ENCODE data around the gene METTL15. TPM values are rescaled to one million over a fixed set of nuclear protein-coding genes. Genes with fewer than 3 reads are reported as not detected.

Gene METTL15
- total and polyA plus RNA-seq, 2 of the 8 experiments (the other 6 are each of a cell fraction or from before 2014, with no cell fraction given): 5.4 to 10.5 TPM

GRCh38 chr11:28099715-28100114, 8.5 kb upstream of the METTL15 start:
- Histone ChIP-seq H3K9me3 (ENCODE audit: insufficient read depth in 2 of 2, low read depth in 1 of 2, low read length in 1 of 2) (no peaks in the 10 kb centered on the region), H4K8ac (ENCODE audit: extremely low read depth, insufficient read depth, low read length) (no peak overlapping the region), H3K14ac (ENCODE audit: insufficient read length) (no peak overlapping the region), H2BK12ac (ENCODE audit: low read depth, low read length) (no peak overlapping the region), H2AK5ac (ENCODE audit: low read depth, low read length) (no peak overlapping the region), H2BK15ac (ENCODE audit: low read length) (no peak overlapping the region), H3K4me2 (ENCODE audit: insufficient read depth in 1 of 2, low read depth in 2 of 2, low read length in 2 of 2) (no peak overlapping the region), H3K79me2 (ENCODE audit: control insufficient read depth in 1 of 2, insufficient read depth in 2 of 2, low read length in 2 of 2) (peaks cover 0 to 69% of the 10 kb centered on the region in 2 experiments; a peak in 2 of 4 replicates), H3K79me1 (ENCODE audit: low read depth, low read length) (no peaks in the 10 kb centered on the region; the same call in 1 of the 2 replicates), H3K27me3 (replicated peaks in 1 of 4; ENCODE audit: control insufficient read depth in 3 of 4, extremely low read depth in 1 of 4, insufficient read depth in 3 of 4, low read length in 3 of 4) (no peaks in the 10 kb centered on the region), H3K9ac (replicated peaks in 1 of 4; ENCODE audit: extremely low read depth in 1 of 4, low read depth in 3 of 4, low read length in 3 of 4) (no peak overlapping the region), H4K5ac (ENCODE audit: insufficient read length, low read depth, low read length) (no peak overlapping the region), H3K18ac (ENCODE audit: extremely low read depth, low read length) (no peak overlapping the region), H3K36me3 (ENCODE audit: control insufficient read depth in 2 of 4, insufficient read depth in 4 of 4, low read length in 3 of 4) (peaks cover 0 to 10% (median 0%) of the 10 kb centered on the region in 4 experiments; a peak in 3 of 8 replicates), H3K56ac (replicated peaks; ENCODE audit: insufficient read length, low read depth, low read length) (no peak overlapping the region), H2AFZ (ENCODE audit: low read length) (no peak overlapping the region), H3K4ac (replicated peaks; ENCODE audit: insufficient read length, low read depth, low read length) (no peak overlapping the region), H2BK5ac (ENCODE audit: low read depth, low read length) (no peak overlapping the region), H4K20me1 (replicated peaks in 1 of 2; ENCODE audit: control insufficient read depth in 1 of 2, insufficient read depth in 2 of 2, low read length in 2 of 2) (no peaks in the 10 kb centered on the region), H2BK20ac (ENCODE audit: low read length) (no peak overlapping the region), H3K23me2 (ENCODE audit: low read depth, low read length) (no peaks in the 10 kb centered on the region), H2BK120ac (replicated peaks; ENCODE audit: low read depth, low read length) (no peak overlapping the region), H3K27ac (ENCODE audit: low read depth, low read length) (no peak overlapping the region), H3K4me3 (ENCODE audit: extremely low read depth in 1 of 4, insufficient read depth in 2 of 4, low read depth in 3 of 4, low read length in 4 of 4) (no peak overlapping the region), H3K23ac (ENCODE audit: insufficient read length) (no peak overlapping the region), H3K4me1 (replicated peaks in 1 of 4; ENCODE audit: control insufficient read depth in 3 of 4, insufficient read depth in 4 of 4, low read length in 3 of 4) (no peaks in the 10 kb centered on the region), H4K91ac (replicated peaks; ENCODE audit: insufficient read length, low read length) (no peak overlapping the region)
- ChIA-PET POLR2A (ENCODE audit: partially characterized antibody) (no interaction called here), CTCF (ENCODE audit: partially characterized antibody) (no interaction called here)
- FAIRE-seq: no peak
- no peak for DNase-seq (ENCODE audit: low read depth in 1 of 2, low spot score in 2 of 2)
- 77% methylated on average over 1 of the region's 1 CpG; no CpG with 5 or more reads in 1 of the 2 experiments for WGBS, 2 experiments (ENCODE audit: extremely low coverage in 1 of 2, insufficient coverage in 1 of 2, insufficient read length in 1 of 2, insufficient replicate concordance in 2 of 2, low coverage in 1 of 2, low lambda C conversion rate in 2 of 2, missing lambda C conversion rate in 1 of 2)
- no peak for TF ChIP-seq POU5F1 (IDR thresholded peaks at IDR 0.05; ENCODE audit: low read depth, low read length)
- TF ChIP-seq SP4 (IDR thresholded peaks at IDR 0.05; ENCODE audit: low read length): no peak
- TF ChIP-seq E2F6 (IDR thresholded peaks at IDR 0.05): no peak
- no peak for TF ChIP-seq JUND (IDR thresholded peaks at IDR 0.05; ENCODE audit: low read length)
- no peak for TF ChIP-seq CBX8 (IDR thresholded peaks at IDR 0.05; ENCODE audit: borderline replicate concordance, low read depth, low read length)
- no peak for TF ChIP-seq EZH2 (IDR thresholded peaks at IDR 0.05; ENCODE audit: low read depth, low read length, severe bottlenecking)
- no peak for TF ChIP-seq NANOG (IDR thresholded peaks at IDR 0.05; ENCODE audit: insufficient read depth, low read depth, low read length, poor library complexity, severe bottlenecking)
- no peak for TF ChIP-seq KDM5A (IDR thresholded peaks at IDR 0.05; ENCODE audit: low read length)
- no peak for TF ChIP-seq PHF8 (conservative IDR thresholded peaks at IDR 0.05; ENCODE audit: low read depth, low read length)
- TF ChIP-seq TAF7 (optimal IDR thresholded peaks at IDR 0.05; ENCODE audit: borderline replicate concordance, low read depth, low read length): no peak
- TF ChIP-seq SAP30 (IDR thresholded peaks at IDR 0.05; ENCODE audit: insufficient read depth, insufficient replicate concordance, low read length): no peak
- TF ChIP-seq HDAC6 (IDR thresholded peaks at IDR 0.05; ENCODE audit: low read depth, low read length): no peak
- no peak for TF ChIP-seq NRF1 (IDR thresholded peaks at IDR 0.05; ENCODE audit: low read depth, low read length)
- TF ChIP-seq TBP (IDR thresholded peaks at IDR 0.05; ENCODE audit: low read depth, low read length): no peak
